ENCODE results near the gene SH3BGRL3.
"Not testable (repeated sequence)": the region's sequence is repeated elsewhere in the genome, so short reads cannot be mapped to it uniquely, and the experiment has no call there.

Gene SH3BGRL3

DNA sequence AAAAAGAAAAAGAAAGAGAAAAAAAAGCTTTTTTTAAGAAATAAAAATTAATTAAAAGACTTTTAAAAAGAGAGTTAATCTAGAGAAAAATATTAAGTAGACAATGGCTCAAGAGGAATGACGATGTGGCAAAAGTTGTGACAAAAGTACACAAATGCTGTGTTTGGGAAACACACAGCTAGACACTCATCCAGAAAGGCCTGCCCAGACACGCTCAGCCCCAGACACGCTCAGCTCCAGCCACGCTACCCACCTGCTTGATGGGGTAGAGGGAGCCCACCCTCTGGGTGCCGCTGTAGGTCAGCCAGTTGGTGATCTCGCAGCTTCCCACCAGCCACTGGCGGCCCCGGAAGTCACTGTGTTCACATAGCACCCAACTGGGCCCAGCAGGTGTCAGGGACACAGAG, 48.1 kb downstream of the SH3BGRL3 start:
- H3K4me3 ChIP-seq (ENCODE audit: low read length) = no peak overlapping the region
- no peak for TF ChIP-seq ZNF274 (IDR thresholded peaks at IDR 0.05; ENCODE audit: low read depth, low read length)

DNA sequence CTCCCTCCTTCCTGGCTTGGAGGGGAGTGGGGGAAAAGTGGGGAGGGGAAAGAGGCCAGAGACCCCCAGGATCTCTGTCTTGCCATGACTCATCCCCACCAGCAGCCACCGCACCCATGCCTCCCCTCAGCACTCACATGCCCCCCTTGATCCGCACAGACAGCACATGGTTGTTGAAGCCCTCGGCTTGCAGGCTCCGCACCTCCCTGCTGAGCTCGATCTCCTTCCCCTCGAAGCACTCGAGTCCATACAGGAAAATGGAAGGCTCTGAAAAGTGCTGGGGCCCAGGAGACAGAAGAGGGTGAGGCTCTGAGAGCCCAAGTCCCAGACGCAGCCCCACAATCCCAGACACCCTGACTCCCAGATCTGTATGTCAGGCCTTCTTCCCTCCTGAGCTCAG, 48.7 kb downstream of the SH3BGRL3 start:
- TF ChIP-seq ZNF274 (IDR thresholded peaks at IDR 0.05; ENCODE audit: low read depth, low read length) = no peak
- no peak overlapping the region for H3K4me3 ChIP-seq (ENCODE audit: low read length)

DNA sequence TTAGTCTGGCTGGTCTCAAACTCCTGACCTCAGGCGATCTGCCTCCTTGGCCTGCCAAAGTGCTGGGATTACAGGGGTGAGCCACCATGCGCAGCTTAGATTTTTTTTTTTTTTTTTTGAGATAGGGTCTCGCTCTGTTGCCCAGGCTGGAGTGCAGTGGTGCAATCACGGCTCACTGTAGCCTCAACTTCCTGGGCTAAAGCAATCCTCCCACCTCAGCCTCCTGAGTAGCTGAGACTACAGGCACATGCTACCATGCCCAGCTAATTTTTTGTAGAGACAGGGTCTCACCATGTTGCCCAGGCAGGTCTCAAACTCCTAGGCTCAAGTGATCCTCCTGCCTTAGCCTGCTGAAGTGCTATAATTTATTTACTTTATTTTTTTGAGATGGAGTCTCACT, 49.5 kb downstream of the SH3BGRL3 start:
- H3K4me3 ChIP-seq (ENCODE audit: low read length) = not testable (repeated sequence)

DNA sequence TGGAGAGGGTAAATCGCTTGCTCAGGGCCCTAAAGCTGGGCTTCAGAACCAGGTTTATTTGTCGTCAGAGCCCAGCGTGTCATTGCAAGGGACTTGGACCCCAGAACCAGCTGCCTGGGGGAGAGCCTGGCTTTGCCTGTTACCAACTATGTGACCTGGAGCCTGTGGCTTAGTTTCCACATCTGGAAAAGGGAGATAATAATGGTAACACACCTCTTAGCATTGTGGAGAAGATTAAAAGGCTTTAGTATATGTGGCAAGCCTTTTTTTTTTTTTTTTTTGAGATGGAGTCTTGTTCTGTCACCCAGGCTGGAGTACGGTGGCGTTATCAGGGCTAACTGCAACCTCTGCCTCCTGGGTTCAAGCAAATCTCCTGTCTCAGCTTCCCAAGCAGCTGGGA, 50.4 kb downstream of the SH3BGRL3 start:
- H3K4me3 ChIP-seq (ENCODE audit: low read length) = no peak overlapping the region
- TF ChIP-seq ZNF274 (IDR thresholded peaks at IDR 0.05; ENCODE audit: low read depth, low read length) = no peak
